Trophoblast cell (in vitro differentiated cells and primary cell): ENCODE data around the gene ISCU.

Experiments used
- DNase-seq, 2 donors: peaks; one replicate each; pipeline ENCODE4 v3.0.0-alpha.2; 2016
- H2AFZ ChIP-seq: 2 replicates; pipeline ENCODE4 v1.6.1; 2013; ENCODE audit warnings: low read length, moderate library complexity, mild to moderate bottlenecking; ENCODE audit not compliant: insufficient read depth, poor library complexity
- H2AK5ac ChIP-seq: 2 replicates; pipeline ENCODE4 v1.6.1; 2013; ENCODE audit warnings: mild to moderate bottlenecking, low read length
- H2BK120ac ChIP-seq: 2 replicates; pipeline ENCODE4 v1.6.1; 2013; ENCODE audit warnings: low read length, mild to moderate bottlenecking, moderate library complexity; ENCODE audit not compliant: insufficient read depth, poor library complexity
- H2BK12ac ChIP-seq: 2 replicates; pipeline ENCODE4 v1.6.1; 2013; ENCODE audit warnings: mild to moderate bottlenecking, low read length, moderate library complexity
- H2BK5ac ChIP-seq: 2 replicates; pipeline ENCODE4 v1.6.1; 2013; ENCODE audit warnings: low read length, low read depth, moderate library complexity, mild to moderate bottlenecking; ENCODE audit not compliant: poor library complexity
- H3K14ac ChIP-seq: 2 replicates; pipeline ENCODE4 v1.6.1; 2013; ENCODE audit warnings: mild to moderate bottlenecking, low read length
- H3K18ac ChIP-seq: 2 replicates; pipeline ENCODE4 v1.6.1; 2013; ENCODE audit warnings: mild to moderate bottlenecking, low read length
- H3K23ac ChIP-seq: 2 replicates; pipeline ENCODE4 v1.6.1; 2013; ENCODE audit warnings: low read length
- H3K27ac ChIP-seq: 2 replicates; pipeline ENCODE4 v1.5.1; 2013; ENCODE audit warnings: low read depth, mild to moderate bottlenecking, inconsistent platforms, low read length, moderate library complexity
- H3K27me3 ChIP-seq: 2 replicates; pipeline ENCODE4 v1.6.1; 2013; ENCODE audit warnings: inconsistent platforms, mild to moderate bottlenecking, low read length, moderate library complexity; ENCODE audit not compliant: insufficient read depth
- H3K36me3 ChIP-seq, 2 experiments: 1 replicate in 1 of 2; 2 replicates in 1 of 2; pipeline ENCODE4 v1.6.1; 2013; ENCODE audit warnings: low read length in 2 of 2, mild to moderate bottlenecking in 2 of 2, moderate library complexity in 1 of 2; ENCODE audit not compliant: insufficient read depth in 2 of 2, control insufficient read depth in 1 of 2
- H3K4ac ChIP-seq: 2 replicates; pipeline ENCODE4 v1.6.1; 2013; ENCODE audit warnings: low read depth, mild to moderate bottlenecking, low read length, moderate library complexity
- H3K4me1 ChIP-seq, 2 experiments: 1 replicate in 1 of 2; 2 replicates in 1 of 2; pipeline ENCODE4 v1.6.1; 2013; ENCODE audit warnings: low read length in 2 of 2, mild to moderate bottlenecking in 2 of 2, moderate library complexity in 1 of 2; ENCODE audit not compliant: insufficient read depth in 2 of 2, control insufficient read depth in 1 of 2
- H3K4me2 ChIP-seq: 2 replicates; pipeline ENCODE4 v1.6.1; 2013; ENCODE audit warnings: inconsistent platforms, mild to moderate bottlenecking, low read length, moderate library complexity
- H3K4me3 ChIP-seq: 2 replicates; pipeline ENCODE4 v1.5.1; 2013; ENCODE audit warnings: mild to moderate bottlenecking, low read depth, low read length, inconsistent platforms
- H3K79me1 ChIP-seq: one replicate; pipeline ENCODE4 v1.6.1; 2013; ENCODE audit warnings: low read length
- H3K79me2 ChIP-seq: 2 replicates; pipeline ENCODE4 v1.6.1; 2013; ENCODE audit warnings: low read length, mild to moderate bottlenecking; ENCODE audit not compliant: control insufficient read depth, insufficient read depth, poor library complexity
- H3K9ac ChIP-seq: 2 replicates; pipeline ENCODE4 v1.6.1; 2013; ENCODE audit warnings: mild to moderate bottlenecking, low read length
- H3K9me3 ChIP-seq: 2 replicates; pipeline ENCODE4 v1.6.1; 2013; ENCODE audit warnings: low read depth, mild to moderate bottlenecking, control low read depth, inconsistent platforms, low read length; ENCODE audit not compliant: insufficient read depth
- H4K12ac ChIP-seq: 2 replicates; pipeline ENCODE4 v1.6.1; 2013; ENCODE audit warnings: low read depth, mild to moderate bottlenecking, low read length, moderate library complexity
- H4K8ac ChIP-seq: 2 replicates; pipeline ENCODE4 v1.6.1; 2013; ENCODE audit warnings: low read depth, mild to moderate bottlenecking, low read length, moderate library complexity
- H4K91ac ChIP-seq: one replicate; pipeline ENCODE4 v1.6.1; 2013; ENCODE audit warnings: low read depth, mild to moderate bottlenecking, low read length, moderate library complexity
- WGBS: extraction: QIAGEN DNeasy Blood & Tissue Kit; methylation state at CpG from one replicate; pipeline ENCODE4 v1.1.7; 2013; ENCODE audit warnings: missing lambda C conversion rate; ENCODE audit not compliant: insufficient read length, insufficient coverage; ENCODE audit errors: extremely low coverage; 5-methylcytosine and 5-hydroxymethylcytosine counted together

The ISCU gene

GRCh38 chr12:108608616-108609015 lies 46.2 kb downstream of the ISCU start:
- Histone ChIP-seq H3K9ac (no peak overlapping the region), H3K4me2 (no peak overlapping the region), H3K4ac (no peak overlapping the region), H4K8ac (no peak overlapping the region), H4K12ac (no peak overlapping the region), H3K14ac (peak overlapping the region; percentile 16), H3K4me1 (peaks cover 12 to 24% of the 10 kb centered on the region in 2 experiments), H3K36me3 (no peaks in the 10 kb centered on the region), H3K79me2 (peaks cover 3% of the 10 kb centered on the region), H2AK5ac (peak overlapping the region; percentile 81), H2AFZ (no peak overlapping the region), H3K4me3 (no peak overlapping the region), H2BK120ac (no peak overlapping the region), H2BK5ac (no peak overlapping the region), H4K91ac (peak overlapping the region; percentile 55), H3K18ac (no peak overlapping the region), H3K27ac (no peak overlapping the region), H3K79me1 (peaks cover 12% of the 10 kb centered on the region), H3K23ac (no peak overlapping the region), H2BK12ac (peak overlapping the region; percentile 47), H3K9me3 (peaks cover 3% of the 10 kb centered on the region), H3K27me3 (no peaks in the 10 kb centered on the region)
- DNase-seq: no peak
- no CpG with 5 or more reads among the region's 5 CpGs for WGBS

- Histone ChIP-seq H2BK12ac (peak overlapping the region; percentile 85), H2BK5ac (no peak overlapping the region), H2BK120ac (peak overlapping the region; percentile 0), H3K27ac (no peak overlapping the region), H3K14ac (no peak overlapping the region), H3K79me2 (peaks cover 4% of the 10 kb centered on the region), H3K27me3 (no peaks in the 10 kb centered on the region), H3K79me1 (peaks cover 17% of the 10 kb centered on the region), H3K4me2 (no peak overlapping the region), H4K8ac (no peak overlapping the region), H4K91ac (peak overlapping the region; percentile 28), H3K18ac (peak overlapping the region; percentile 21), H3K9ac (no peak overlapping the region), H3K23ac (no peak overlapping the region), H2AK5ac (peak overlapping the region; percentile 21), H4K12ac (no peak overlapping the region), H3K4me3 (no peak overlapping the region), H3K4me1 (peaks cover 12 to 26% of the 10 kb centered on the region in 2 experiments), H2AFZ (peak overlapping the region; percentile 31), H3K9me3 (peaks cover 3% of the 10 kb centered on the region), H3K4ac (no peak overlapping the region), H3K36me3 (no peaks in the 10 kb centered on the region)
- no peak for DNase-seq
- no CpG with 5 or more reads among the region's 21 CpGs for WGBS
Measured at GRCh38 chr12:108609537-108610335, 47.3 kb downstream of the ISCU start.

GRCh38 chr12:108610336-108610815 lies 48.0 kb downstream of the ISCU start:
- Histone ChIP-seq H3K27ac (no peak overlapping the region), H3K4me2 (no peak overlapping the region), H3K9me3 (peaks cover 3% of the 10 kb centered on the region), H4K8ac (peak overlapping the region; percentile 10), H3K79me2 (peaks cover 4% of the 10 kb centered on the region), H3K14ac (no peak overlapping the region), H2AK5ac (peak overlapping the region; percentile 65), H3K4me3 (no peak overlapping the region), H2BK12ac (peak overlapping the region; percentile 85), H2BK120ac (peak overlapping the region; percentile 5), H2AFZ (no peak overlapping the region), H3K4ac (no peak overlapping the region), H2BK5ac (no peak overlapping the region), H4K12ac (no peak overlapping the region), H3K79me1 (peaks cover 18% of the 10 kb centered on the region), H3K18ac (no peak overlapping the region), H3K23ac (no peak overlapping the region), H3K36me3 (no peaks in the 10 kb centered on the region), H3K9ac (no peak overlapping the region), H3K4me1 (peaks cover 12 to 25% of the 10 kb centered on the region in 2 experiments), H3K27me3 (no peaks in the 10 kb centered on the region), H4K91ac (peak overlapping the region; percentile 28)
- no peak for DNase-seq
- WGBS: no CpG with 5 or more reads among the region's 8 CpGs

- no CpG with 5 or more reads among the region's 15 CpGs for WGBS
- no peak overlapping the region for H3K4ac ChIP-seq
- no peaks in the 10 kb centered on the region for H3K27me3 ChIP-seq
- peak overlapping the region; percentile 85 for H2BK12ac ChIP-seq
- H3K36me3 ChIP-seq: no peaks in the 10 kb centered on the region
- peak overlapping the region; percentile 5 for H2BK120ac ChIP-seq
- no peak overlapping the region for H2AFZ ChIP-seq
- H4K8ac ChIP-seq: peak overlapping the region; percentile 10
- H3K14ac ChIP-seq: peak overlapping the region; percentile 8
- peaks cover 18% of the 10 kb centered on the region for H3K79me1 ChIP-seq
- no peak overlapping the region for H3K18ac ChIP-seq
- no peak overlapping the region for H3K27ac ChIP-seq
- H3K79me2 ChIP-seq: peaks cover 4% of the 10 kb centered on the region
- H3K4me3 ChIP-seq: no peak overlapping the region
- H2BK5ac ChIP-seq: no peak overlapping the region
- peaks cover 12 to 20% of the 10 kb centered on the region in 2 experiments for H3K4me1 ChIP-seq
- peak overlapping the region; percentile 65 for H2AK5ac ChIP-seq
- no peak overlapping the region for H3K9ac ChIP-seq
- H3K23ac ChIP-seq: no peak overlapping the region
- H4K91ac ChIP-seq: peak overlapping the region; percentile 28
- H3K4me2 ChIP-seq: no peak overlapping the region
- peaks cover 1% of the 10 kb centered on the region for H3K9me3 ChIP-seq
- no peak overlapping the region for H4K12ac ChIP-seq
- DNase-seq: no peak
Measured at GRCh38 chr12:108610856-108611605, 48.6 kb downstream of the ISCU start.
